ENCODE results near the gene CNTN1. TPM values are rescaled to one million over a fixed set of nuclear protein-coding genes. Genes with fewer than 3 reads are reported as not detected.

The CNTN1 gene
- total RNA-seq, 1 experiment from 2014 or later = 6.5 TPM

DNA sequence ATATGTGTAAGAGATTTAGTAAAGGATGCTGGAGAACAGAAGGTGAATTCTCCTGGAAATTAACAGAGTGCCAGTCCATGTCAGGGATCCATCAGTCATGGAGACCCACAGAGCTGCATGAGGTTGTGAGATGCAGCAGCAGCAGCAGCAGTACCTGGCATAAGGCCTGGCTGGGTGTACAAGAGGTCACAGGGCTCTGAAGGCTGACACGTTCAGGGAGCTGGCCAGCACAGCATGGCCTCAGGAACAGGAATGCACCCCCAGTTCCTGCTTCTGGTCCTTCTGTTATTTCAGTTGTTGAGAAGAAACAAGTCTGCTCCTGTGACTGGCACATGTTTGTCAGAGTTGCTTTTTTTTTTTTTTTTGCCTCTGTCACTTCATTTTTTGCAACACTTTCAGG, 210.8 kb downstream of the CNTN1 start:
- Histone ChIP-seq H2BK12ac (ENCODE audit: insufficient read length, low read depth, low read length) (no peak overlapping the region), H3K79me2 (ENCODE audit: insufficient read depth, low read length) (no peaks in the 10 kb centered on the region), H3T11ph (ENCODE audit: low read length) (no peak overlapping the region), H2BK20ac (ENCODE audit: low read depth, low read length, poor library complexity, severe bottlenecking) (no peak overlapping the region), H4K8ac (replicated peaks; ENCODE audit: insufficient read length, low read depth, low read length) (no peak overlapping the region), H2BK120ac (ENCODE audit: low read depth, low read length, poor library complexity, severe bottlenecking) (no peak overlapping the region), H3K56ac (ENCODE audit: insufficient read length, low read depth, low read length) (no peak overlapping the region), H3K27ac (ENCODE audit: insufficient read length, low read depth, low read length) (no peak overlapping the region), H3K18ac (ENCODE audit: insufficient read length, low read depth, low read length) (no peak overlapping the region), H3K79me1 (ENCODE audit: insufficient read depth, low read depth, low read length, poor library complexity, severe bottlenecking) (no peaks in the 10 kb centered on the region), H2AFZ (ENCODE audit: low read length) (no peak overlapping the region), H3K14ac (ENCODE audit: insufficient read depth, low read length) (no peak overlapping the region), H3K23me2 (ENCODE audit: insufficient read length, low read depth, low read length, poor library complexity, severe bottlenecking) (no peaks in the 10 kb centered on the region), H2BK5ac (ENCODE audit: insufficient read length, low read length) (no peak overlapping the region), H3K27me3 (ENCODE audit: insufficient read depth, low read length) (no peaks in the 10 kb centered on the region), H4K5ac (ENCODE audit: insufficient read length, low read depth, low read length) (no peak overlapping the region), H3K4ac (ENCODE audit: low read depth, low read length) (no peak overlapping the region), H3K4me2 (ENCODE audit: insufficient read depth, insufficient read length, low read length) (no peak overlapping the region), H3K4me1 (ENCODE audit: insufficient read depth, low read length) (no peaks in the 10 kb centered on the region), H4K20me1 (ENCODE audit: control insufficient read depth, insufficient read depth, insufficient read length) (no peaks in the 10 kb centered on the region), H3K9ac (ENCODE audit: extremely low read depth, insufficient read length, low read length) (no peak overlapping the region), H2BK15ac (ENCODE audit: low read depth, low read length) (no peak overlapping the region), H3K23ac (ENCODE audit: insufficient read length, low read depth, low read length) (no peak overlapping the region), H4K91ac (ENCODE audit: insufficient read length, low read depth, low read length) (no peak overlapping the region), H2AK5ac (ENCODE audit: insufficient read length, low read length) (no peak overlapping the region), H3K9me3 (ENCODE audit: control insufficient read depth, low read depth, low read length) (no peaks in the 10 kb centered on the region)
- Mint-ChIP-seq H3K27ac (peak overlapping the region in 2 of 3 experiments; percentile 58 to 87; a peak in 1 of 7 replicates), H3K4me3 (no peak overlapping the region), H3K36me3 (ENCODE audit: insufficient read depth in 1 of 3, low read depth in 3 of 3) (no peaks in the 10 kb centered on the region), H3K9me3 (no peaks in the 10 kb centered on the region), H3K4me1 (no peaks in the 10 kb centered on the region), H3K27me3 (ENCODE audit: low read depth) (no peaks in the 10 kb centered on the region)
- no CpG with 5 or more reads among the region's 1 CpG for WGBS (ENCODE audit: extremely low coverage, insufficient read length, low lambda C conversion rate)
- no peak for DNase-seq
- TF ChIP-seq, protein P1, sequence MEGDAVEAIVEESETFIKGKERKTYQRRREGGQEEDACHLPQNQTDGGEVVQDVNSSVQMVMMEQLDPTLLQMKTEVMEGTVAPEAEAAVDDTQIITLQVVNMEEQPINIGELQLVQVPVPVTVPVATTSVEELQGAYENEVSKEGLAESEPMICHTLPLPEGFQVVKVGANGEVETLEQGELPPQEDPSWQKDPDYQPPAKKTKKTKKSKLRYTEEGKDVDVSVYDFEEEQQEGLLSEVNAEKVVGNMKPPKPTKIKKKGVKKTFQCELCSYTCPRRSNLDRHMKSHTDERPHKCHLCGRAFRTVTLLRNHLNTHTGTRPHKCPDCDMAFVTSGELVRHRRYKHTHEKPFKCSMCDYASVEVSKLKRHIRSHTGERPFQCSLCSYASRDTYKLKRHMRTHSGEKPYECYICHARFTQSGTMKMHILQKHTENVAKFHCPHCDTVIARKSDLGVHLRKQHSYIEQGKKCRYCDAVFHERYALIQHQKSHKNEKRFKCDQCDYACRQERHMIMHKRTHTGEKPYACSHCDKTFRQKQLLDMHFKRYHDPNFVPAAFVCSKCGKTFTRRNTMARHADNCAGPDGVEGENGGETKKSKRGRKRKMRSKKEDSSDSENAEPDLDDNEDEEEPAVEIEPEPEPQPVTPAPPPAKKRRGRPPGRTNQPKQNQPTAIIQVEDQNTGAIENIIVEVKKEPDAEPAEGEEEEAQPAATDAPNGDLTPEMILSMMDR (conservative IDR thresholded peaks at IDR 0.05) = no peak

Data from H9 (cell line).